ENCODE measurements around the gene ADARB1. TPM values are rescaled to one million over a fixed set of nuclear protein-coding genes. Genes with fewer than 3 reads are reported as not detected.

Gene ADARB1
- total RNA-seq, 2 experiments from 2014 or later = 27.5 to 28.6 TPM

DNA sequence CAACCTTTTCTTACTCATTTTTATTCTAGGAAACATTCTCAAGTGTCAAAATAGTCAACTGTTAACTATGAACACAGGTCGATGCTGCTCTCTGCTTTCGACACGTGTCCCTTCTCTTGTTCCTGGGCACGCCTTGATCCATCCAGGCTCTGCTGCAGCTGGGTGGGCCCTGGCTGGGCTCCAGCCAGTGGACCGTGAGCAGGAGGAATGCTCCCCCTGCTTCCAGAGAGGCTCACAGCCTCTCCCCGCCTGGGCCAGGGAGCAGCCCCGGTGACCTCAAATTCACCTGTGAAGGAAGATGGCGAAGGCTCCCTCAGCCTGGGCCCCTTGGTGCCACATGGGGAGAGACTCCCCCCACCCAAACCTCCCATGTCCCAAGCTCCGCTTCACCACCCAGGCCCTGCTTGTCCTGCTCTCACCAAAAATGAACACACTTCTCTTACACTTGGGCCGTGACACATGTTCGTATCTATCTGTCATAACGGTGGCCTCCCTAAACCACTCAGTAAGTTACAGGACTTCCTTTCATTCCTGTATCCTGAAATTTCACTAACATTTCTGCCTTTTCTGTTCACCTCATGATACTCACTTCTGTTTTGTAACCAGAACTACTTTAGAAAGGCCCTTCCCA lies 24.6 kb upstream of the ADARB1 start:
- intact Hi-C loops (cut with DNase I, micrococcal nuclease) = no loop called here
- TF ChIP-seq, protein P1, sequence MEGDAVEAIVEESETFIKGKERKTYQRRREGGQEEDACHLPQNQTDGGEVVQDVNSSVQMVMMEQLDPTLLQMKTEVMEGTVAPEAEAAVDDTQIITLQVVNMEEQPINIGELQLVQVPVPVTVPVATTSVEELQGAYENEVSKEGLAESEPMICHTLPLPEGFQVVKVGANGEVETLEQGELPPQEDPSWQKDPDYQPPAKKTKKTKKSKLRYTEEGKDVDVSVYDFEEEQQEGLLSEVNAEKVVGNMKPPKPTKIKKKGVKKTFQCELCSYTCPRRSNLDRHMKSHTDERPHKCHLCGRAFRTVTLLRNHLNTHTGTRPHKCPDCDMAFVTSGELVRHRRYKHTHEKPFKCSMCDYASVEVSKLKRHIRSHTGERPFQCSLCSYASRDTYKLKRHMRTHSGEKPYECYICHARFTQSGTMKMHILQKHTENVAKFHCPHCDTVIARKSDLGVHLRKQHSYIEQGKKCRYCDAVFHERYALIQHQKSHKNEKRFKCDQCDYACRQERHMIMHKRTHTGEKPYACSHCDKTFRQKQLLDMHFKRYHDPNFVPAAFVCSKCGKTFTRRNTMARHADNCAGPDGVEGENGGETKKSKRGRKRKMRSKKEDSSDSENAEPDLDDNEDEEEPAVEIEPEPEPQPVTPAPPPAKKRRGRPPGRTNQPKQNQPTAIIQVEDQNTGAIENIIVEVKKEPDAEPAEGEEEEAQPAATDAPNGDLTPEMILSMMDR (IDR thresholded peaks at IDR 0.05) = no peak
- Histone ChIP-seq H3K36me3 (ENCODE audit: insufficient read depth, low read length) (no peaks in the 10 kb centered on the region), H3K27me3 (ENCODE audit: control insufficient read depth in 1 of 2, insufficient read depth in 2 of 2, low read length in 2 of 2) (peaks cover 6 to 14% of the 10 kb centered on the region in 2 experiments), H3K4me1 (ENCODE audit: insufficient read depth, low read length) (no peaks in the 10 kb centered on the region), H3K27ac (ENCODE audit: low read depth in 1 of 2, low read length in 2 of 2) (no peak overlapping the region), H3K9me3 (ENCODE audit: control insufficient read depth in 1 of 2, insufficient read depth in 1 of 2, low read length in 2 of 2) (peaks cover 10 to 13% of the 10 kb centered on the region in 2 experiments), H3K4me3 (ENCODE audit: low read length) (no peak overlapping the region)
- no peak overlapping the region for H3K27ac Mint-ChIP-seq
- no peaks in the 10 kb centered on the region for H3K4me1 Mint-ChIP-seq (ENCODE audit: low read depth)
- no peak overlapping the region for H3K4me3 Mint-ChIP-seq
- ChIA-PET POLR2A (no interaction called here), CTCF (no interaction called here)
- DNase-seq (no peak), ATAC-seq (ENCODE audit: poor library complexity) (no peak)
- H3K27me3 Mint-ChIP-seq = peaks cover 34% of the 10 kb centered on the region
- H3K36me3 Mint-ChIP-seq (ENCODE audit: low read depth) = no peaks in the 10 kb centered on the region
- no peaks in the 10 kb centered on the region for H3K9me3 Mint-ChIP-seq

DNA sequence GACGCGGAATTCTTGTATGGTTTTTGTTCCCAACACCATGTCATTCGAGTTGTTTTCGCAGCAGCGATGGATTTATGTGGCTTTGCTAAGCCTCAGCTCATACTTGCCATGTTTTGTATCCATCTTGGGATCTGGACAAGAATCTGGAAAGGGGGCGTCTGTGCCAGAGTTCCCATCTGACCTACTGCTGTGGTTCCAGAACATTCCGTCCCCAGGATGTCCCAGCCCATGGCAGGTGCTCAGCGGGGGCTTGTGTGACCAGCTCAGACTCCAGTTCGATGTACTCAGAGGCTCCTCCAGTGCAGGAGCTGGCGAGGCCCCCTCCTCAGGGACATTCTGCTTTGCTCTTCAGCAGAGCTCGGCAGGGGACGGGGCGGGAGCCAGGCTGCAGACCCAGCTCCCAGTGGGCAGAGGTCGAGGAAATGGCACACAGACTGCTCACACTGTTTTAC lies 24.0 kb upstream of the ADARB1 start:
- intact Hi-C loops (cut with DNase I, micrococcal nuclease) = no loop called here
- Mint-ChIP-seq H3K36me3 (ENCODE audit: low read depth) (no peaks in the 10 kb centered on the region), H3K27ac (no peak overlapping the region), H3K9me3 (no peaks in the 10 kb centered on the region), H3K27me3 (peaks cover 31% of the 10 kb centered on the region), H3K4me3 (no peak overlapping the region), H3K4me1 (ENCODE audit: low read depth) (no peaks in the 10 kb centered on the region)
- Histone ChIP-seq H3K4me1 (ENCODE audit: insufficient read depth, low read length) (no peaks in the 10 kb centered on the region), H3K9me3 (ENCODE audit: control insufficient read depth in 1 of 2, insufficient read depth in 1 of 2, low read length in 2 of 2) (peaks cover 10 to 13% of the 10 kb centered on the region in 2 experiments), H3K27ac (ENCODE audit: low read depth in 1 of 2, low read length in 2 of 2) (no peak overlapping the region), H3K36me3 (ENCODE audit: insufficient read depth, low read length) (no peaks in the 10 kb centered on the region), H3K4me3 (ENCODE audit: low read length) (no peak overlapping the region), H3K27me3 (ENCODE audit: control insufficient read depth in 1 of 2, insufficient read depth in 2 of 2, low read length in 2 of 2) (peaks cover 6 to 17% of the 10 kb centered on the region in 2 experiments)
- DNase-seq (no peak), ATAC-seq (ENCODE audit: poor library complexity) (no peak)
- ChIA-PET POLR2A (no interaction called here), CTCF (no interaction called here)
- TF ChIP-seq, protein P1 (IDR thresholded peaks at IDR 0.05) = no peak

DNA sequence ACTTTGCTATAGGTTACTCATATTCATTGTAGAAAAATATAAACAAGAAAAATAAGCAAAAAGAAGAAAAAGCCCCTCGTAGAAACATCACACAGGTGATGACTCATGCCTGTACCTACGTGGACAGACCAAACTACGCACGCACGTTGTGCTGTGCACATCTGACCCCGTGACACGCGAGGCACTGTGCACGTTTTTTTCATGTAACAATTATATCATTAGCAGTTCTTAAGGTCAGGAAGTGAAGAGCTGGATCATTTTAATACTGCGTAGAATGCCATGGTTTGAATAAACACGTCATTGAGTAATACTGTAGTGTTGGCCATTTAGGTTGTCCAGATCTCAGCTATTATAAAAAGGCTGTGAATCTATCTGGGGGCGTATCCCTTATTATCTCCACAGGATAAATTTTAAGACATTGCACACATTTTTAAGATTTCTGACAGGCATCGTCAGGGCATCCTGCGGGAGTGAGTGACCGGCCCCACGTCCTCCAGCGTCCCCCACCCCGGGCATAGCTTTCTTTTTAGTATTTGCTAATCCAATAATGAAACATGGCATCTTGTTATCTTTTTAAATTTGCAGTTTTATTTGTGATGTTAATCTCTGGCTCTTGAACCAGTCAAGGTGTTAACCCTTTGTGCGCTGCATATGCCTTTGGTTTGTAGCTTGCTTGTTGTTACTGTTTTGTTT lies 23.4 kb upstream of the ADARB1 start:
- no peaks in the 10 kb centered on the region for H3K4me1 ChIP-seq (ENCODE audit: insufficient read depth, low read length)

More for the DNA sequence above, 23.4 kb upstream of the ADARB1 start:
- Histone ChIP-seq H3K36me3 (ENCODE audit: insufficient read depth, low read length) (no peaks in the 10 kb centered on the region), H3K27me3 (ENCODE audit: control insufficient read depth in 1 of 2, insufficient read depth in 2 of 2, low read length in 2 of 2) (peaks cover 5 to 17% of the 10 kb centered on the region in 2 experiments), H3K27ac (ENCODE audit: low read depth in 1 of 2, low read length in 2 of 2) (no peak overlapping the region), H3K9me3 (ENCODE audit: control insufficient read depth in 1 of 2, insufficient read depth in 1 of 2, low read length in 2 of 2) (peaks cover 10 to 13% of the 10 kb centered on the region in 2 experiments), H3K4me3 (ENCODE audit: low read length) (no peak overlapping the region)
- no peak for ATAC-seq (ENCODE audit: poor library complexity)
- Mint-ChIP-seq H3K36me3 (ENCODE audit: low read depth) (no peaks in the 10 kb centered on the region), H3K27ac (no peak overlapping the region), H3K9me3 (no peaks in the 10 kb centered on the region), H3K4me3 (no peak overlapping the region), H3K4me1 (ENCODE audit: low read depth) (no peaks in the 10 kb centered on the region), H3K27me3 (peaks cover 27% of the 10 kb centered on the region)
- TF ChIP-seq, protein P1 (IDR thresholded peaks at IDR 0.05) = no peak
- no peak for DNase-seq
- CTCF ChIA-PET = interaction anchor here (0.7 kb wide), 1 partner anchor 77 kb away, joined by 4 read pairs; no protein-coding TSS in a partner anchor
- intact Hi-C loops (cut with DNase I, micrococcal nuclease) = no loop called here
- POLR2A ChIA-PET = no interaction called here

Data from CD4-positive, alpha-beta T cell (primary cell).